Lower lobe of right lung (tissue), 2 donors: Measurements from ENCODE around the gene FAM170B. TPM values are rescaled to one million over a fixed set of nuclear protein-coding genes. Genes with fewer than 3 reads are reported as not detected.

ENCODE experiments used
- ATAC-seq, 2 donors: fragments of 200-7000 bp; cut with Tn5 transposase; one replicate each; pipeline ENCODE4 v1.9.1; 2020 to 2022; ENCODE audit warnings: mild to moderate bottlenecking in 2 of 2, moderate library complexity in 2 of 2
- DNase-seq: peaks from one replicate; pipeline ENCODE4 v3.0.0-alpha.2; 2020
- H3K27ac ChIP-seq: fragments of 200-600 bp; one replicate; pipeline ENCODE4 v1.8.0; 2022
- H3K27me3 ChIP-seq: fragments of 200-600 bp; one replicate; pipeline ENCODE4 v1.8.0; 2022; ENCODE audit warnings: low read depth
- H3K36me3 ChIP-seq: fragments of 200-600 bp; one replicate; pipeline ENCODE4 v1.8.0; 2022; ENCODE audit warnings: mild to moderate bottlenecking
- H3K4me1 ChIP-seq: fragments of 200-600 bp; one replicate; pipeline ENCODE4 v1.8.0; 2022
- H3K4me3 ChIP-seq: fragments of 200-600 bp; one replicate; pipeline ENCODE4 v1.8.0; 2022; ENCODE audit warnings: mild to moderate bottlenecking
- H3K9me3 ChIP-seq: fragments of 200-600 bp; one replicate; pipeline ENCODE4 v1.8.0; 2022
- CTCF ChIP-seq: fragments of 200-600 bp; IDR thresholded peaks from one replicate; pipeline ENCODE4 v1.8.0; 2022; ENCODE audit warnings: antibody characterized with exemption, mild to moderate bottlenecking
- intact Hi-C: fragments of 100-400 bp; cut with DNase I; formaldehyde crosslinking; loops from one replicate; pipeline ENCODE4 v1.11.0; 2022
- total RNA-seq: library from RNA; stranded (reverse); fragmentation: NEBNext Ultra II Directional; extraction: Animal tissue kit (Norgen Biotek cat#: 25700); gene quantifications from one replicate; pipeline ENCODE4 v1.2.1, GENCODE V29; 2021
- donor health status: DM: no; HTN: yes; CAD: no; lungs with severe emphysema.

Gene FAM170B
- total RNA-seq, 1 donor from 2014 or later: not detected

- intact Hi-C loops: no loop called here
- Histone ChIP-seq H3K27ac (no peak overlapping the region), H3K4me3 (peak overlapping the region; percentile 65), H3K27me3 (peaks cover 8% of the 10 kb centered on the region), H3K9me3 (no peaks in the 10 kb centered on the region), H3K4me1 (peaks cover 38% of the 10 kb centered on the region), H3K36me3 (no peaks in the 10 kb centered on the region)
- DNase-seq (no peak), ATAC-seq (no peak)
- TF ChIP-seq CTCF: no peak
These were observed 21.0 kb downstream of the FAM170B start for GRCh38 chr10:49112851-49113250.

GRCh38 chr10:49112098-49112497 lies 21.7 kb downstream of the FAM170B start:
- no peak for DNase-seq
- H3K36me3 ChIP-seq: no peaks in the 10 kb centered on the region
- peaks cover 45% of the 10 kb centered on the region for H3K4me1 ChIP-seq
- no peak for ATAC-seq
- peaks cover 8% of the 10 kb centered on the region for H3K27me3 ChIP-seq
- H3K27ac ChIP-seq: no peak overlapping the region
- intact Hi-C loops: no loop called here
- no peak for TF ChIP-seq CTCF
- no peak overlapping the region for H3K4me3 ChIP-seq
- H3K9me3 ChIP-seq: no peaks in the 10 kb centered on the region

- DNase-seq (no peak), ATAC-seq (no peak)
- no peak for TF ChIP-seq CTCF
- no peak overlapping the region for H3K27ac ChIP-seq
- no peak overlapping the region for H3K4me3 ChIP-seq
- no peaks in the 10 kb centered on the region for H3K9me3 ChIP-seq
- intact Hi-C loops: no loop called here
- no peaks in the 10 kb centered on the region for H3K36me3 ChIP-seq
- peaks cover 53% of the 10 kb centered on the region for H3K4me1 ChIP-seq
- H3K27me3 ChIP-seq: peaks cover 8% of the 10 kb centered on the region
These were observed 22.5 kb downstream of the FAM170B start for GRCh38 chr10:49111320-49111698.

GRCh38 chr10:49110684-49111319 lies 23.0 kb downstream of the FAM170B start:
- intact Hi-C loops: no loop called here
- ATAC-seq (no peak), DNase-seq (no peak)
- Histone ChIP-seq H3K4me1 (peaks cover 57% of the 10 kb centered on the region), H3K27ac (no peak overlapping the region), H3K4me3 (no peak overlapping the region), H3K36me3 (no peaks in the 10 kb centered on the region), H3K27me3 (peaks cover 5% of the 10 kb centered on the region), H3K9me3 (no peaks in the 10 kb centered on the region)
- no peak for TF ChIP-seq CTCF

GRCh38 chr10:49109669-49110340 lies 24.0 kb downstream of the FAM170B start:
- intact Hi-C loops: no loop called here
- no peak for TF ChIP-seq CTCF
- peak; percentile 45 to 67 for ATAC-seq
- Histone ChIP-seq H3K36me3 (no peaks in the 10 kb centered on the region), H3K4me1 (peaks cover 55% of the 10 kb centered on the region), H3K4me3 (no peak overlapping the region), H3K27me3 (peaks cover under 1% of the 10 kb centered on the region), H3K27ac (peak overlapping the region; percentile 24), H3K9me3 (no peaks in the 10 kb centered on the region)
- peak; percentile 59 for DNase-seq
